Peyer's patch (tissue), 4 donors: ENCODE results near the gene ATP9A. TPM values are rescaled to one million over a fixed set of nuclear protein-coding genes. Genes with fewer than 3 reads are reported as not detected.
"Not testable (repeated sequence)": the region's sequence is repeated elsewhere in the genome, so short reads cannot be mapped to it uniquely, and the experiment has no call there.

Experiments
- DNase-seq, 3 donors: peaks; one replicate each; pipeline ENCODE4 v3.0.0-alpha.2; 2017 to 2019
- H3K27ac ChIP-seq, 4 donors: fragments of 200-600 bp; sonication (generic); one replicate each; pipeline ENCODE4 v1.5.1; 2016 to 2019
- H3K27me3 ChIP-seq, 2 donors: fragments of 200-600 bp; sonication (generic); one replicate each; pipeline ENCODE4 v1.5.1; 2019
- H3K36me3 ChIP-seq, 3 donors: fragments of 200-600 bp; sonication (generic); one replicate each; pipeline ENCODE4 v1.5.1; 2016 to 2019
- H3K4me1 ChIP-seq, 4 donors: fragments of 200-600 bp; sonication (generic); one replicate each; pipeline ENCODE4 v1.5.1; 2016 to 2019
- H3K4me3 ChIP-seq, 4 donors: fragments of 200-600 bp; sonication (generic); 1 replicate in 3 of 4; 2 replicates in 1 of 4; pipeline ENCODE4 v1.5.1; 2016 to 2019; ENCODE audit warnings: mild to moderate bottlenecking in 1 of 4
- H3K9me3 ChIP-seq, 4 donors: fragments of 200-600 bp; sonication (generic); one replicate each; pipeline ENCODE4 v1.5.1; 2016 to 2019; ENCODE audit warnings: mild to moderate bottlenecking in 1 of 4
- POLR2A ChIP-seq, 2 donors: fragments of 450-650 bp; IDR thresholded peaks; one replicate each; pipeline ENCODE4 v1.5.1; 2017; ENCODE audit warnings: antibody characterized with exemption in 2 of 2, mild to moderate bottlenecking in 2 of 2, moderate library complexity in 2 of 2
- total RNA-seq, 4 donors: library from RNA; depleted of rRNA; stranded (reverse); fragments of >200 nt; gene quantifications; one replicate each; pipeline ENCODE4 v1.1.0, GENCODE V29; 2016
- TF ChIP-seq, protein P1 (sequence below), 6 experiments: fragments of 450-650 bp in 4 of 6; fragments of 200-600 bp in 2 of 6; sonication (generic) in 1 of 6; IDR thresholded peaks; one replicate each; pipeline ENCODE4 v1.5.1; 2017 to 2019; ENCODE audit warnings: antibody characterized with exemption in 6 of 6, mild to moderate bottlenecking in 3 of 6, moderate library complexity in 1 of 6

Gene ATP9A
- total RNA-seq, 4 donors from 2014 or later: 27.2 to 73.1 (median 48.7) TPM

DNA sequence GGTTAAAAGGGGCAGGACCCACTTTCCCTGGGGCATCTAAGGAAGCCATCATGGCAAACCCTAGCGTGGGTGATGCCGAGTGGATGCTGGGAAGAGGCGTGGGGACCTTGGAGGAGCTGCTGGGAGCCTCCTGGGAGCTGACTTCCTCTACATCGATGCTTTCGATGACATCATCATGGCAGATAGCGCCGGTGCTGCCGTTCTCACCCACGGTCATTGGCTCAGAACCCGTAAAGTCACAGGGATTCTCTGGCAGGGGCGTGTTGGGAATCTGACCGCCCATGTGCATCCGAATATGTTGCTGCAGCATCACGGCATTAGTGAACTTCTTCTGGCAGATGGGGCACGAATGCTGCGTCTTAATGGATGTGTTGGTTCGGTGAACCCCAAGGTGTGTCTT, 22.1 kb upstream of the ATP9A start:
- no peaks in the 10 kb centered on the region for H3K27me3 ChIP-seq
- no peaks in the 10 kb centered on the region for H3K4me1 ChIP-seq
- TF ChIP-seq, protein P1, sequence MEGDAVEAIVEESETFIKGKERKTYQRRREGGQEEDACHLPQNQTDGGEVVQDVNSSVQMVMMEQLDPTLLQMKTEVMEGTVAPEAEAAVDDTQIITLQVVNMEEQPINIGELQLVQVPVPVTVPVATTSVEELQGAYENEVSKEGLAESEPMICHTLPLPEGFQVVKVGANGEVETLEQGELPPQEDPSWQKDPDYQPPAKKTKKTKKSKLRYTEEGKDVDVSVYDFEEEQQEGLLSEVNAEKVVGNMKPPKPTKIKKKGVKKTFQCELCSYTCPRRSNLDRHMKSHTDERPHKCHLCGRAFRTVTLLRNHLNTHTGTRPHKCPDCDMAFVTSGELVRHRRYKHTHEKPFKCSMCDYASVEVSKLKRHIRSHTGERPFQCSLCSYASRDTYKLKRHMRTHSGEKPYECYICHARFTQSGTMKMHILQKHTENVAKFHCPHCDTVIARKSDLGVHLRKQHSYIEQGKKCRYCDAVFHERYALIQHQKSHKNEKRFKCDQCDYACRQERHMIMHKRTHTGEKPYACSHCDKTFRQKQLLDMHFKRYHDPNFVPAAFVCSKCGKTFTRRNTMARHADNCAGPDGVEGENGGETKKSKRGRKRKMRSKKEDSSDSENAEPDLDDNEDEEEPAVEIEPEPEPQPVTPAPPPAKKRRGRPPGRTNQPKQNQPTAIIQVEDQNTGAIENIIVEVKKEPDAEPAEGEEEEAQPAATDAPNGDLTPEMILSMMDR (IDR thresholded peaks at IDR 0.05): no peak
- TF ChIP-seq POLR2A (IDR thresholded peaks at IDR 0.05): no peak
- H3K27ac ChIP-seq: no peak overlapping the region
- DNase-seq: no peak
- no peaks in the 10 kb centered on the region for H3K36me3 ChIP-seq
- H3K4me3 ChIP-seq: no peak overlapping the region
- H3K9me3 ChIP-seq: no peaks in the 10 kb centered on the region

DNA sequence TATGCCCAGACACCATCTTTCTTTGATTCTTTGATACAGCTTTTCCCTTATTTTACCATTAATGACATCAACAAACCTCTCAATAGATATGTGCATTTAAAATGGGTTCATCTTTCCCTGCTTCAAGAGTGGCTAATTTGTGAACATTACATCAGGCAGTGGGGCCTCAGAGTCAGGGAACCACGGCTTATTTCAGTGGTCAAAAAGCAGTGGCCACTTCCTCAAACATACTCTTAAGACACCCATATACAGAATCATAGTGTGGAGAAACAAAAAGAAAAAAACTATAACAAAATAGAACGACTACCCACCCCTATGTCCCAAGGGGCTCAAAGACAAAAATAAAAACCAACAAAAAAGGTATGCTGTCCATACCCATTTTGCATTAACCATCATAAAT, 21.2 kb upstream of the ATP9A start:
- Histone ChIP-seq H3K4me1 (no peaks in the 10 kb centered on the region), H3K36me3 (no peaks in the 10 kb centered on the region), H3K4me3 (no peak overlapping the region), H3K27me3 (no peaks in the 10 kb centered on the region), H3K9me3 (no peaks in the 10 kb centered on the region), H3K27ac (no peak overlapping the region)
- no peak for DNase-seq
- TF ChIP-seq, protein P1 (IDR thresholded peaks at IDR 0.05): no peak
- no peak for TF ChIP-seq POLR2A (IDR thresholded peaks at IDR 0.05)

DNA sequence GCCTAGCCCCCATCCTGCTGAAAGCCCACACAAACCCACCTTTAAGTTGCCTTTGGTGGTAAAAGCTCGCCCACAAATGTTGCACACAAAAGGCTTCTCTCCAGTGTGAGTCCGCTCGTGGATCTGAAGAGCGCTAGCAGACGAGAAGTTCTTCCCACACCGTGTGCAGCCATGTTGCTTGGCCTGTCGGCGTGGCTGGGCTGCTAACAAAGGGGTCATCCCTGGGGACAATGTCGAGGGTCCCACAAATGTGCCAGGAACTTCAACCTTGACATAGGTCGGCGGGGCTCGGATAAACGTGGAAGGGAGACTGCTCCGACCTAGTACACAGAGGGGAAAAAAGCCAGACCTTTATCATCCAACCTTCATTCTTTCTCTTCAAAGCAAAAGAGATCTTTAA, 20.6 kb upstream of the ATP9A start:
- no peak for DNase-seq

DNA sequence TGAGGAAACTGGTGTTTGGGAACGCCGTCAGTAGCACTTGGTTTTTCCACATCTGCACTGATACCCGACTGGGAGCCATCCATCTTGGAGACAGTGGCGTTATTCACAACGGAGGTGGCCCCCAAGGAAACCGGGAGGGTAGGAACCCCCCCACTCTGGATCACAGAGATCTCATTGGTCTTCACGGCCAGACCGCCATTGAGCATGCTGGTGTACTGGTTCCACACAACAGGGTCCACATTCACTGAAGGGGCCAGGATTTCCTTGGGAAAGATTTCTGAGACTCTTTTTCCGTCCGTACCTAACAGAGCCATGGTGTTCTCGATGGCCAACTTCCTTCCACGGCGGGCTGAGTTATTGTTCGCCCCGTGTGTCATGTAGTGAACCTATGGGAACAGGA, 16.1 kb upstream of the ATP9A start:
- H3K9me3 ChIP-seq: no peaks in the 10 kb centered on the region
- no peaks in the 10 kb centered on the region for H3K4me1 ChIP-seq
- no peaks in the 10 kb centered on the region for H3K27me3 ChIP-seq
- H3K4me3 ChIP-seq: no peak overlapping the region
- no peaks in the 10 kb centered on the region for H3K36me3 ChIP-seq
- no peak for DNase-seq
- no peak for TF ChIP-seq POLR2A (IDR thresholded peaks at IDR 0.05)
- TF ChIP-seq, protein P1 (IDR thresholded peaks at IDR 0.05): no peak
- no peak overlapping the region for H3K27ac ChIP-seq

More for the DNA sequence above, 20.6 kb upstream of the ATP9A start:
- H3K27ac ChIP-seq: no peak overlapping the region
- no peaks in the 10 kb centered on the region for H3K36me3 ChIP-seq
- H3K4me1 ChIP-seq: no peaks in the 10 kb centered on the region
- TF ChIP-seq, protein P1 (IDR thresholded peaks at IDR 0.05): no peak
- no peak for TF ChIP-seq POLR2A (IDR thresholded peaks at IDR 0.05)
- H3K4me3 ChIP-seq: no peak overlapping the region
- H3K27me3 ChIP-seq: no peaks in the 10 kb centered on the region
- H3K9me3 ChIP-seq: no peaks in the 10 kb centered on the region

DNA sequence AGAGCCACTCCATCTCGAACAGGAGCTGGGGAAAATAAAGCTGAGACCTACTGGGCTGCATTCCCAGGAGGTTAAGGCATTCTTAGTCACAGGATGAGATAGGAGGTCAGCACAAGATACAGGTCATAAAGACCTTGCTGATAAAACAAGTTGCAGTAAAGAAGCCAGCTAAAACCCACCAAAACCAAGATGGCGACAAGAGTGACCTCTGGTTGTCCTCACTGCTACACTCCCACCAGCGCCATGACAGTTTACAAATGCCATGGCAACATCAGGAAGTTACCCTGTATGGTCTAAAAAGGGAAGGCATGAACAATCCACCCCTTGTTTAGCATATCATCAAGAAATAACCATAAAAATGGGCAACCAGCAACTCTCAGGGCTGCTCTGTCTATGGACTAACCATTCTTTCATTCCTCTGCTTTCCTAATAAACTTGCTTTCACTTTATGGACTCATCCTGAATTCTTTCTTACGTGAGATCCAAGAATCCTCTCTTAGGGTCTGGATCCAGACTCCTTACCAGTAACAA, 10.1 kb upstream of the ATP9A start:
- not testable (repeated sequence) for H3K9me3 ChIP-seq, H3K36me3 ChIP-seq, H3K4me3 ChIP-seq, H3K27me3 ChIP-seq, H3K27ac ChIP-seq, DNase-seq, H3K4me1 ChIP-seq

DNA sequence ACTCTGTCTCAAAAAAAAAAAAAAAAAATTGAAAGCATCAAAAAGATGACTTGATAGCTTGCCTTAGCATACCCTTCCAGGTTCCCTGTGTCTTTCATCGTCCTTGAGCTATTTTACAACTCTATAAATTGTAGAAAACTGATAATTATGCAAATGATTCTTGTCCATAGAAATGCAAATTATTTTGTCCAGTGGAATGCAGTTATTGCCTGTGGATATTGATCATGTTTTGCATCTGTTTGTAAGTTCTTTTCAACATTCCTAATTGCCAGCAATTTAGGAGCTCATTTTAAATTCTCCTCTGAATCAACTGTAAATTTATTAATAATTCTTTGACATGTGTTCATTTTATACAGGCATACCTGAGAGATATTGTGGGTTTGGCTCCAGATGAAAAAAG, 7.1 kb upstream of the ATP9A start:
- Histone ChIP-seq H3K9me3 (no peaks in the 10 kb centered on the region), H3K4me3 (no peak overlapping the region)
- TF ChIP-seq, protein P1 (IDR thresholded peaks at IDR 0.05): no peak
- TF ChIP-seq POLR2A (IDR thresholded peaks at IDR 0.05): no peak

More for the DNA sequence above, 7.1 kb upstream of the ATP9A start:
- Histone ChIP-seq H3K4me1 (no peaks in the 10 kb centered on the region), H3K27ac (no peak overlapping the region), H3K36me3 (no peaks in the 10 kb centered on the region), H3K27me3 (no peaks in the 10 kb centered on the region)
- DNase-seq: no peak
